H1 (cell line): ENCODE results near the gene THSD1. TPM values are rescaled to one million over a fixed set of nuclear protein-coding genes. Genes with fewer than 3 reads are reported as not detected.

ENCODE experiments used
- CTCF ChIA-PET: fragments of 300-600 bp; sonication (Branson Sonifier 250); formaldehyde crosslinking; loops from one replicate; lab custom pipeline; 2021; ENCODE audit not compliant: partially characterized antibody; lab: Charles Lee
- POLR2A ChIA-PET: fragments of 300-600 bp; sonication (Branson Sonifier 250); formaldehyde crosslinking; loops from one replicate; lab custom pipeline; 2021; ENCODE audit warnings: inconsistent platforms; ENCODE audit not compliant: partially characterized antibody; lab: Charles Lee
- DNase-seq, 2 experiments: peaks; one replicate each; pipeline versions ENCODE4 v3.0.0 to v3.0.0-alpha.2; 2010 to 2022; ENCODE audit warnings: low spot score in 2 of 2, low read depth in 1 of 2, mixed read lengths in 1 of 2
- FAIRE-seq: peaks from 2 replicates; lab custom pipeline; 2011; peaks lifted over from hg19 to GRCh38; lab: Jason Lieb, UNC
- H2AFZ ChIP-seq: 2 replicates; pipeline ENCODE4 v1.8.1; 2012; ENCODE audit warnings: low read length, inconsistent platforms
- H2AK5ac ChIP-seq: 2 replicates; pipeline ENCODE4 v1.6.1; 2013; ENCODE audit warnings: low read depth, low read length
- H2BK120ac ChIP-seq: replicated peaks from 2 replicates; pipeline ENCODE3; 2013; ENCODE audit warnings: low read depth, low read length, inconsistent platforms
- H2BK12ac ChIP-seq: 2 replicates; pipeline ENCODE4 v1.6.1; 2013; ENCODE audit warnings: low read depth, low read length
- H2BK15ac ChIP-seq: 2 replicates; pipeline ENCODE4 v1.6.1; 2013; ENCODE audit warnings: low read length
- H2BK20ac ChIP-seq: 2 replicates; pipeline ENCODE4 v1.6.1; 2013; ENCODE audit warnings: low read length
- H2BK5ac ChIP-seq: 2 replicates; pipeline ENCODE4 v1.6.1; 2013; ENCODE audit warnings: low read depth, low read length
- H3K14ac ChIP-seq: 2 replicates; pipeline ENCODE4 v1.6.1; 2013; ENCODE audit warnings: inconsistent platforms; ENCODE audit not compliant: insufficient read length
- H3K18ac ChIP-seq: 2 replicates; pipeline ENCODE4 v1.6.1; 2013; ENCODE audit warnings: low read length; ENCODE audit errors: extremely low read depth
- H3K23ac ChIP-seq: 2 replicates; pipeline ENCODE4 v1.6.1; 2013; ENCODE audit warnings: inconsistent platforms; ENCODE audit not compliant: insufficient read length
- H3K23me2 ChIP-seq: 2 replicates; pipeline ENCODE4 v1.6.1; 2013; ENCODE audit warnings: low read depth, low read length
- H3K27ac ChIP-seq: 2 replicates; pipeline ENCODE4 v1.6.1; 2011; ENCODE audit warnings: low read depth, low read length, inconsistent platforms
- H3K27me3 ChIP-seq, 4 experiments: replicated peaks in 1 of 4; 1 replicate in 1 of 4; 2 replicates in 3 of 4; pipeline versions ENCODE4 v1.6.1 to v1.8.1; 2011 to 2013; ENCODE audit warnings: low read length in 3 of 4, mild to moderate bottlenecking in 3 of 4, inconsistent platforms in 2 of 4, mixed read lengths in 2 of 4, moderate library complexity in 1 of 4; ENCODE audit not compliant: control insufficient read depth in 3 of 4, insufficient read depth in 3 of 4; ENCODE audit errors: extremely low read depth in 1 of 4
- H3K36me3 ChIP-seq, 4 experiments: 2 replicates each; pipeline versions ENCODE4 v1.6.1 to v1.8.1; 2011 to 2013; ENCODE audit warnings: mild to moderate bottlenecking in 4 of 4, low read length in 3 of 4, moderate library complexity in 2 of 4, control low read depth in 1 of 4, inconsistent platforms in 1 of 4; ENCODE audit not compliant: insufficient read depth in 4 of 4, control insufficient read depth in 2 of 4
- H3K4ac ChIP-seq: replicated peaks from 2 replicates; pipeline ENCODE3; 2013; ENCODE audit warnings: low read length, low read depth, mixed read lengths, inconsistent platforms; ENCODE audit not compliant: insufficient read length
- H3K4me1 ChIP-seq, 4 experiments: replicated peaks in 1 of 4; 1 replicate in 1 of 4; 2 replicates in 3 of 4; pipeline versions ENCODE4 v1.6.1 to v1.8.1; 2011 to 2013; ENCODE audit warnings: low read length in 3 of 4, inconsistent platforms in 2 of 4, mixed read lengths in 1 of 4; ENCODE audit not compliant: insufficient read depth in 4 of 4, control insufficient read depth in 3 of 4
- H3K4me2 ChIP-seq, 2 experiments: 2 replicates each; pipeline versions ENCODE4 v1.6.1 to v1.8.1; 2011 to 2013; ENCODE audit warnings: low read depth in 2 of 2, low read length in 2 of 2, control low read depth in 1 of 2, inconsistent platforms in 1 of 2, mild to moderate bottlenecking in 1 of 2; ENCODE audit not compliant: insufficient read depth in 1 of 2
- H3K4me3 ChIP-seq, 4 experiments: fragments of 200-600, 300-600 bp in 1 of 4; sonication (generic), shearing (Covaris generic), sonication (Bioruptor Twin) in 1 of 4; 2 replicates each; pipeline versions ENCODE4 v1.5.1 to v1.8.1; 2011 to 2016; ENCODE audit warnings: low read length in 4 of 4, low read depth in 3 of 4, control low read depth in 2 of 4, inconsistent platforms in 2 of 4, mild to moderate bottlenecking in 2 of 4, mixed read lengths in 1 of 4, moderate library complexity in 1 of 4; ENCODE audit not compliant: insufficient read depth in 2 of 4; ENCODE audit errors: extremely low read depth in 1 of 4
- H3K56ac ChIP-seq: replicated peaks from 2 replicates; pipeline ENCODE3; 2013; ENCODE audit warnings: low read depth, mild to moderate bottlenecking, mixed read lengths, low read length, inconsistent platforms; ENCODE audit not compliant: insufficient read length
- H3K79me1 ChIP-seq: 2 replicates; pipeline ENCODE4 v1.6.1; 2013; ENCODE audit warnings: low read depth, low read length, control low read depth
- H3K79me2 ChIP-seq, 2 experiments: 2 replicates each; pipeline versions ENCODE4 v1.6.1 to v1.8.1; 2012 to 2013; ENCODE audit warnings: low read length in 2 of 2, mild to moderate bottlenecking in 2 of 2, inconsistent platforms in 1 of 2; ENCODE audit not compliant: insufficient read depth in 2 of 2, control insufficient read depth in 1 of 2
- H3K9ac ChIP-seq, 4 experiments: replicated peaks in 1 of 4; 1 replicate in 1 of 4; 2 replicates in 3 of 4; pipeline versions ENCODE4 v1.6.1 to v1.8.1; 2011 to 2013; ENCODE audit warnings: low read depth in 3 of 4, low read length in 3 of 4, control low read depth in 2 of 4, mild to moderate bottlenecking in 2 of 4, moderate library complexity in 2 of 4, inconsistent platforms in 1 of 4; ENCODE audit errors: extremely low read depth in 1 of 4
- H3K9me3 ChIP-seq, 2 experiments: 2 replicates each; pipeline versions ENCODE4 v1.6.1 to v1.8.1; 2012 to 2013; ENCODE audit warnings: mild to moderate bottlenecking in 2 of 2, moderate library complexity in 2 of 2, control low read depth in 1 of 2, inconsistent platforms in 1 of 2, low read depth in 1 of 2, low read length in 1 of 2, mixed read lengths in 1 of 2; ENCODE audit not compliant: insufficient read depth in 2 of 2
- H4K20me1 ChIP-seq, 2 experiments: replicated peaks in 1 of 2; 2 replicates each; pipeline versions ENCODE3 to v1.8.1; 2011 to 2013; ENCODE audit warnings: inconsistent platforms in 2 of 2, low read length in 2 of 2, mild to moderate bottlenecking in 1 of 2; ENCODE audit not compliant: insufficient read depth in 2 of 2, control insufficient read depth in 1 of 2
- H4K5ac ChIP-seq: 2 replicates; pipeline ENCODE4 v1.6.1; 2013; ENCODE audit warnings: low read length, low read depth, mixed read lengths, inconsistent platforms; ENCODE audit not compliant: insufficient read length
- H4K8ac ChIP-seq: 2 replicates; pipeline ENCODE4 v1.8.0; 2013; ENCODE audit warnings: mild to moderate bottlenecking, moderate library complexity, low read length, inconsistent platforms; ENCODE audit not compliant: insufficient read depth; ENCODE audit errors: extremely low read depth
- H4K91ac ChIP-seq: replicated peaks from 2 replicates; pipeline ENCODE3; 2013; ENCODE audit warnings: low read length, mixed read lengths, inconsistent platforms; ENCODE audit not compliant: insufficient read length
- ATF2 ChIP-seq: IDR thresholded peaks from 2 replicates; pipeline ENCODE4 v1.6.1; 2012; ENCODE audit warnings: low read length, inconsistent platforms
- NRF1 ChIP-seq: IDR thresholded peaks from 2 replicates; pipeline ENCODE4 v1.6.1; 2011; ENCODE audit warnings: mild to moderate bottlenecking, low read depth, low read length, improper control_type of control experiment
- RAD21 ChIP-seq, 2 experiments: IDR thresholded peaks in 1 of 2; conservative IDR thresholded peaks in 1 of 2; 2 replicates each; pipeline ENCODE4 v1.6.1; 2011; ENCODE audit warnings: low read depth in 2 of 2, low read length in 2 of 2, improper control_type of control experiment in 1 of 2, inconsistent platforms in 1 of 2, mild to moderate bottlenecking in 1 of 2, moderate library complexity in 1 of 2
- RXRA ChIP-seq: IDR thresholded peaks from 2 replicates; pipeline ENCODE4 v1.6.1; 2011; ENCODE audit warnings: low read depth, mild to moderate bottlenecking, low read length, moderate library complexity; ENCODE audit not compliant: insufficient read depth
- WGBS, 2 experiments: shearing (Covaris generic) in 1 of 2; methylation state at CpG; one replicate each; pipeline versions ENCODE4 v1.1.6 to v1.1.7; 2013 to 2015; ENCODE audit warnings: low lambda C conversion rate in 2 of 2, mixed read lengths in 2 of 2, inconsistent platforms in 1 of 2, low coverage in 1 of 2, missing lambda C conversion rate in 1 of 2; ENCODE audit not compliant: insufficient replicate concordance in 2 of 2, insufficient coverage in 1 of 2, insufficient read length in 1 of 2; ENCODE audit errors: extremely low coverage in 1 of 2, missing lambda C conversion rate in 1 of 2; 5-methylcytosine and 5-hydroxymethylcytosine counted together
- polyA plus RNA-seq, 7 experiments: library from polyadenylated mRNA; depleted of rRNA in 3 of 7; stranded (reverse) in 5 of 7; unstranded in 2 of 7; fragments of >200 nt in 5 of 7; fragments of 200-250 nt in 2 of 7; gene quantifications; 1 replicate in 5 of 7; 2 replicates in 1 of 7; 4 replicates in 1 of 7; pipeline versions ENCODE4 v1.2.1 to v1.2.3, GENCODE V29; 2011 to 2013; ENCODE audit warnings: missing spikeins in 2 of 7, mixed read lengths in 2 of 7
- total RNA-seq: library from RNA; stranded (reverse); fragmentation: NEBNext Ultra II Directional; extraction: Animal tissue kit (Norgen Biotek cat#: 25700); gene quantifications from 2 replicates; pipeline ENCODE4 v1.2.1, GENCODE V29; 2021

THSD1 gene
- total and polyA plus RNA-seq, 2 of the 8 experiments (the other 6 are each of a cell fraction or from before 2014, with no cell fraction given) = 0.17 to 0.35 TPM

GRCh38 chr13:52414963-52415362, 9.0 kb upstream of the THSD1 start:
- Histone ChIP-seq H4K5ac (no peak overlapping the region), H4K8ac (no peak overlapping the region), H2BK5ac (no peak overlapping the region), H3K56ac (no peak overlapping the region), H4K20me1 (no peaks in the 10 kb centered on the region), H3K4me3 (no peak overlapping the region), H3K9me3 (no peaks in the 10 kb centered on the region), H3K27me3 (no peaks in the 10 kb centered on the region), H3K9ac (no peak overlapping the region), H3K14ac (no peak overlapping the region), H2BK15ac (no peak overlapping the region), H3K36me3 (peaks cover 0 to 15% (median 4%) of the 10 kb centered on the region in 4 experiments; a peak in 4 of 8 replicates), H3K23ac (no peak overlapping the region), H3K4me1 (no peaks in the 10 kb centered on the region), H3K4me2 (no peak overlapping the region), H3K23me2 (no peaks in the 10 kb centered on the region; the same call in 1 of the 2 replicates), H3K79me1 (no peaks in the 10 kb centered on the region), H3K79me2 (no peaks in the 10 kb centered on the region), H2BK20ac (no peak overlapping the region), H2BK120ac (no peak overlapping the region), H3K27ac (no peak overlapping the region), H2BK12ac (no peak overlapping the region), H3K18ac (no peak overlapping the region), H2AK5ac (no peak overlapping the region), H2AFZ (no peak overlapping the region), H3K4ac (no peak overlapping the region), H4K91ac (no peak overlapping the region)
- WGBS, 2 experiments = 100% methylated on average over 1 of the region's 1 CpG; no CpG with 5 or more reads in 1 of the 2 experiments
- TF ChIP-seq RAD21 (IDR thresholded peaks at IDR 0.05 in 1 of 2, conservative IDR thresholded peaks at IDR 0.05 in 1 of 2; ENCODE audit: low read depth in 2 of 2, low read length in 2 of 2) = no peak
- no peak for TF ChIP-seq NRF1
- TF ChIP-seq RXRA = no peak
- no peak for TF ChIP-seq ATF2
- DNase-seq = no peak
- no peak for FAIRE-seq
- POLR2A ChIA-PET = no interaction called here
- CTCF ChIA-PET = no interaction called here
